DND-41 (cell line): ENCODE results near the gene PPP6R2.

Source experiments
- CTCF ChIP-seq: IDR thresholded peaks from 2 replicates; pipeline ENCODE4 v1.5.1; 2012; ENCODE audit warnings: borderline replicate concordance, low read length, moderate library complexity, mild to moderate bottlenecking; ENCODE audit not compliant: poor library complexity, severe bottlenecking; ENCODE audit errors: extremely low read depth
- EZH2 ChIP-seq: IDR thresholded peaks from 3 replicates; pipeline ENCODE4 v1.6.1; 2012; ENCODE audit warnings: borderline replicate concordance, low read depth, mild to moderate bottlenecking, moderate library complexity, low read length, inconsistent platforms; ENCODE audit not compliant: severe bottlenecking

GRCh38 chr22:50467341-50467740 is 124.2 kb downstream of the PPP6R2 start:
- TF ChIP-seq CTCF (no peak), EZH2 (no peak)
